Thyroid gland (tissue), 4 donors: ENCODE data around the gene SELENON.

ENCODE experiments used
- POLR2A ChIP-seq, 2 donors: fragments of 450-650 bp; IDR thresholded peaks; one replicate each; pipeline ENCODE4 v1.6.1; 2017; ENCODE audit warnings: antibody characterized with exemption in 2 of 2, mild to moderate bottlenecking in 2 of 2, moderate library complexity in 1 of 2
- TF ChIP-seq, protein P1 (sequence below), 6 experiments: fragments of 200-600 bp in 3 of 6; fragments of 450-650 bp in 3 of 6; sonication (generic) in 3 of 6; IDR thresholded peaks; one replicate each; pipeline ENCODE4 v1.5.1; 2016 to 2019; ENCODE audit warnings: antibody characterized with exemption in 6 of 6, mild to moderate bottlenecking in 2 of 6, inconsistent platforms in 1 of 6, moderate library complexity in 1 of 6

DNA sequence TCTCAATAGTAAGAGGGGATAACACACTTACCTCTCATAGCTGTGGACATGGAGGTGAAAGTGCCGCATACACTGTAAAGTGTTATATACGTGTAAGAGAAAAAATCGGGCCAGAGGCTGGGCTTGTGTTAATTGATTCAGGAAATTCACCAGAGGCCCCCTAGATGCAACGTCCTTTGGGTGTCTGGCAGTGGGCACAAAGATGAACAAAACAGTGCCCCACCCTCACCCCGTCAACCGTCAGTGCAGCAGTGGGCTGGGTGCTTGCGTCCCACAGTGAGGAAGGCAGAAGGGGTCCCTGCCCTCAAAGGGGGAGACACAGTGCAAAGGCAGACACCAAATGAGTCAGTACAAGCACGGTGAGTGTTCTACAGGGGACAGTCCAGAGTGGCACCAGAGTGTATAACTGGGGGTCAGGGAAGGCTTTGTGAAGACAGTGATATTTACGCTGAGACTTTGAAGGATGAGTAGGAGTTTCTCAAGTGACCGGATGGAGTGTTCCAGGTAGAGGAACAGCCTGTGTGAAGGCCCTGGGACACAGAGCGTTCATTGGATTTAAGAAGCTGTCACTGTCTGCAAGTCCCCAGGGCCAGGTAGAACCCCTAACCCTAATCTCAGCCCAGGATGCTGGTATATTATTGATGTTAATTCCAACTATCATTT, 13.2 kb downstream of the SELENON start:
- TF ChIP-seq POLR2A (IDR thresholded peaks at IDR 0.05), result no peak
- TF ChIP-seq, protein P1, sequence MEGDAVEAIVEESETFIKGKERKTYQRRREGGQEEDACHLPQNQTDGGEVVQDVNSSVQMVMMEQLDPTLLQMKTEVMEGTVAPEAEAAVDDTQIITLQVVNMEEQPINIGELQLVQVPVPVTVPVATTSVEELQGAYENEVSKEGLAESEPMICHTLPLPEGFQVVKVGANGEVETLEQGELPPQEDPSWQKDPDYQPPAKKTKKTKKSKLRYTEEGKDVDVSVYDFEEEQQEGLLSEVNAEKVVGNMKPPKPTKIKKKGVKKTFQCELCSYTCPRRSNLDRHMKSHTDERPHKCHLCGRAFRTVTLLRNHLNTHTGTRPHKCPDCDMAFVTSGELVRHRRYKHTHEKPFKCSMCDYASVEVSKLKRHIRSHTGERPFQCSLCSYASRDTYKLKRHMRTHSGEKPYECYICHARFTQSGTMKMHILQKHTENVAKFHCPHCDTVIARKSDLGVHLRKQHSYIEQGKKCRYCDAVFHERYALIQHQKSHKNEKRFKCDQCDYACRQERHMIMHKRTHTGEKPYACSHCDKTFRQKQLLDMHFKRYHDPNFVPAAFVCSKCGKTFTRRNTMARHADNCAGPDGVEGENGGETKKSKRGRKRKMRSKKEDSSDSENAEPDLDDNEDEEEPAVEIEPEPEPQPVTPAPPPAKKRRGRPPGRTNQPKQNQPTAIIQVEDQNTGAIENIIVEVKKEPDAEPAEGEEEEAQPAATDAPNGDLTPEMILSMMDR (IDR thresholded peaks at IDR 0.05), result no peak
